HG03432 (cell line): ENCODE results near the gene LNPEP.
A peak's percentile ranks its signal among the peaks of the same experiment; 100 is the strongest.
"Not testable (repeated sequence)": the region's sequence is repeated elsewhere in the genome, so short reads cannot be mapped to it uniquely, and the experiment has no call there.

Experiments used
- ATAC-seq: cut with Tn5 transposase; IDR thresholded peaks from one replicate; pipeline ENCODE4 v1.9.1; 2021; ENCODE audit warnings: mild to moderate bottlenecking, moderate library complexity; ENCODE audit not compliant: unreplicated experiment

Gene LNPEP

GRCh38 chr5:96928931-96929708 is 6.8 kb upstream of the LNPEP start:
- no peak for ATAC-seq

- ATAC-seq: no peak
Observed at GRCh38 chr5:96930058-96930457, 5.8 kb upstream of the LNPEP start.

GRCh38 chr5:96930589-96930988 is 5.3 kb upstream of the LNPEP start:
- ATAC-seq: no peak

GRCh38 chr5:96931037-96931436 is 4.8 kb upstream of the LNPEP start:
- ATAC-seq: not testable (repeated sequence)

- ATAC-seq: no peak
Observed at GRCh38 chr5:96931605-96932004, 4.3 kb upstream of the LNPEP start.

GRCh38 chr5:96932026-96932425 is 3.9 kb upstream of the LNPEP start:
- no peak for ATAC-seq

- ATAC-seq: no peak
Observed at GRCh38 chr5:96933764-96934707, 1.8 kb upstream of the LNPEP start.

- peak; percentile 71 for ATAC-seq
Observed at GRCh38 chr5:96934708-96935558, 947 bp upstream of the LNPEP start.

GRCh38 chr5:96936431-96937320 is 796 bp downstream of the LNPEP start:
- peak; percentile 18 for ATAC-seq

- ATAC-seq: no peak
Observed at GRCh38 chr5:96940586-96940985, 4.7 kb downstream of the LNPEP start.

- ATAC-seq: no peak
Observed at GRCh38 chr5:96941140-96941539, 5.3 kb downstream of the LNPEP start.

GRCh38 chr5:96942078-96942477 is 6.2 kb downstream of the LNPEP start:
- ATAC-seq: no peak

- no peak for ATAC-seq
Observed at GRCh38 chr5:96942911-96943310, 7.0 kb downstream of the LNPEP start.

GRCh38 chr5:96943799-96944198 is 7.9 kb downstream of the LNPEP start:
- ATAC-seq: no peak

- ATAC-seq: no peak
Observed at GRCh38 chr5:96945144-96945897, 9.4 kb downstream of the LNPEP start.

- no peak for ATAC-seq
Observed at GRCh38 chr5:96946381-96946780, 10.5 kb downstream of the LNPEP start.

- ATAC-seq: no peak
Observed at GRCh38 chr5:96952118-96952750, 16.4 kb downstream of the LNPEP start.

GRCh38 chr5:96952974-96953730 is 17.3 kb downstream of the LNPEP start:
- ATAC-seq: no peak
